GM12878 (cell line): ENCODE data around the gene CLEC2B. TPM values are rescaled to one million over a fixed set of nuclear protein-coding genes. Genes with fewer than 3 reads are reported as not detected.

Experiments used
- ATAC-seq: fragments of 200-7000 bp; cut with Tn5 transposase; 3 replicates; pipeline ENCODE4 v1.9.1; 2020; ENCODE audit warnings: mild to moderate bottlenecking, moderate library complexity
- BruUV-seq: library from RNA; stranded (reverse); fragments of 400-500 nt; replicated peaks from 2 replicates; lab custom pipeline; 2021; lab: Mats Ljungman, UMichigan
- CTCF ChIA-PET: fragments of 300-600 bp; sonication (Branson Sonifier 250); formaldehyde crosslinking; extraction: SDS; loops from one replicate; lab custom pipeline; 2021; ENCODE audit warnings: inconsistent platforms; lab: Yijun Ruan, JAX
- POLR2A ChIA-PET: fragments of 350-600 bp; formaldehyde crosslinking; extraction: SDS; loops from one replicate; lab custom pipeline; 2021; ENCODE audit warnings: inconsistent platforms; lab: Charles Lee
- RAD21 ChIA-PET: fragments of 300-600 bp; sonication (Branson Sonifier 250); formaldehyde crosslinking; loops from one replicate; lab custom pipeline; 2023; ENCODE audit warnings: antibody characterized with exemption; ENCODE audit not compliant: unreplicated experiment; lab: Charles Lee
- SMC1A ChIA-PET: fragments of 300-600 bp; sonication (Branson Sonifier 250); formaldehyde crosslinking; loops from one replicate; lab custom pipeline; 2023; ENCODE audit not compliant: unreplicated experiment, uncharacterized antibody; lab: Charles Lee
- DNase-seq: peaks from one replicate; pipeline ENCODE4 v3.0.0-alpha.2; 2011; ENCODE audit warnings: low read depth, low spot score
- FAIRE-seq: peaks from 3 replicates; lab custom pipeline; 2011; peaks lifted over from hg19 to GRCh38; lab: Jason Lieb, UNC
- H2AFZ ChIP-seq: 2 replicates; pipeline ENCODE4 v1.6.0; 2011; ENCODE audit warnings: low read depth, low read length, control low read depth; ENCODE audit not compliant: control insufficient read depth
- H3K27ac ChIP-seq: 2 replicates; pipeline ENCODE4 v1.5.1; 2011; ENCODE audit warnings: control low read depth; ENCODE audit not compliant: control insufficient read depth, insufficient read depth
- H3K27me3 ChIP-seq, 2 experiments: replicated peaks in 1 of 2; 2 replicates each; pipeline versions ENCODE4 v1.6.0 to v1.6.1; 2011; ENCODE audit warnings: low read length in 1 of 2; ENCODE audit not compliant: control insufficient read depth in 2 of 2, insufficient read depth in 2 of 2
- H3K36me3 ChIP-seq, 2 experiments: 2 replicates each; pipeline ENCODE4 v1.5.1; 2011; ENCODE audit warnings: low read length in 1 of 2; ENCODE audit not compliant: control insufficient read depth in 2 of 2, insufficient read depth in 2 of 2
- H3K4me1 ChIP-seq: 2 replicates; pipeline ENCODE4 v1.6.1; 2011; ENCODE audit warnings: mild to moderate bottlenecking, low read length, moderate library complexity, mixed read lengths; ENCODE audit not compliant: control insufficient read depth, insufficient read depth
- H3K4me2 ChIP-seq: 2 replicates; pipeline ENCODE4 v1.6.0; 2011; ENCODE audit warnings: control low read depth; ENCODE audit not compliant: control insufficient read depth, insufficient read depth
- H3K4me3 ChIP-seq: fragments of 200-600 bp; sonication (generic); 2 replicates; pipeline ENCODE4 v1.5.1; 2016
- H3K79me2 ChIP-seq: 2 replicates; pipeline ENCODE4 v1.6.0; 2011; ENCODE audit warnings: low read length; ENCODE audit not compliant: control insufficient read depth, insufficient read depth
- H3K9ac ChIP-seq: 2 replicates; pipeline ENCODE4 v1.8.0; 2011; ENCODE audit warnings: low read length, control low read depth, mixed read lengths; ENCODE audit not compliant: control insufficient read depth, insufficient read depth
- H3K9me3 ChIP-seq: replicated peaks from 3 replicates; pipeline ENCODE4 v1.5.1; 2011; ENCODE audit warnings: mild to moderate bottlenecking, low read length; ENCODE audit not compliant: control insufficient read depth, insufficient read depth
- H4K20me1 ChIP-seq: 2 replicates; pipeline ENCODE4 v1.6.0; 2011; ENCODE audit not compliant: control insufficient read depth, insufficient read depth
- ASH2L ChIP-seq: fragments of 300-600, 200-600 bp; sonication (generic); IDR thresholded peaks from 2 replicates; pipeline ENCODE4 v1.6.1; 2017; ENCODE audit warnings: low read depth, mild to moderate bottlenecking, borderline replicate concordance
- GATAD2B ChIP-seq: fragments of 450-650 bp; conservative IDR thresholded peaks from 2 replicates; pipeline ENCODE4 v1.6.1; 2017; ENCODE audit warnings: low read depth, mild to moderate bottlenecking, moderate library complexity
- HDAC6 ChIP-seq: fragments of 200-600 bp; sonication (generic); IDR thresholded peaks from one replicate; pipeline ENCODE4 v1.8.0; 2017; ENCODE audit warnings: antibody characterized with exemption; ENCODE audit not compliant: unreplicated experiment
- HDGF ChIP-seq: fragments of 450-650 bp; IDR thresholded peaks from 2 replicates; pipeline ENCODE4 v1.6.1; 2016; ENCODE audit warnings: antibody characterized with exemption
- IKZF1 ChIP-seq: fragments of 450-650 bp; conservative IDR thresholded peaks from 2 replicates; pipeline ENCODE4 v1.6.1; 2017; ENCODE audit warnings: antibody characterized with exemption, mild to moderate bottlenecking
- MEF2B ChIP-seq: fragments of 450-650 bp; IDR thresholded peaks from 2 replicates; pipeline ENCODE4 v1.6.1; 2018; ENCODE audit warnings: mild to moderate bottlenecking, moderate library complexity; ENCODE audit not compliant: partially characterized antibody, poor library complexity, severe bottlenecking
- MYB ChIP-seq: fragments of 150-350 bp; IDR thresholded peaks from 2 replicates; pipeline ENCODE4 v1.6.1; 2014; ENCODE audit warnings: mild to moderate bottlenecking, low read depth, low read length, borderline replicate concordance
- POLR2A ChIP-seq: IDR thresholded peaks from 2 replicates; pipeline ENCODE4 v1.6.1; 2011; ENCODE audit warnings: low read depth, mild to moderate bottlenecking, low read length
- SIX5 ChIP-seq: IDR thresholded peaks from 2 replicates; pipeline ENCODE4 v1.6.1; 2011; ENCODE audit warnings: mild to moderate bottlenecking, low read depth, low read length, moderate library complexity; ENCODE audit not compliant: severe bottlenecking
- ZNF207 ChIP-seq: fragments of 450-650 bp; IDR thresholded peaks from 2 replicates; pipeline ENCODE4 v1.6.1; 2014; ENCODE audit warnings: antibody characterized with exemption, mild to moderate bottlenecking, borderline replicate concordance
- WGBS: methylation state at CpG from one replicate; pipeline ENCODE4 v1.1.6; 2016; ENCODE audit warnings: low lambda C conversion rate; ENCODE audit not compliant: insufficient replicate concordance, insufficient coverage; ENCODE audit errors: missing lambda C conversion rate; 5-methylcytosine and 5-hydroxymethylcytosine counted together
- in situ Hi-C: fragments of 300-500 bp; cut with MboI; formaldehyde crosslinking; loops from 9 replicates; pipeline ENCODE4 v1.14.3; 2018; ENCODE audit warnings: mixed read lengths
- intact Hi-C: fragments of 100-400 bp; cut with micrococcal nuclease; formaldehyde crosslinking; loops from one replicate; pipeline ENCODE4 v1.14.2; 2022; ENCODE audit not compliant: unreplicated experiment
- polyA plus RNA-seq, 11 experiments: library from polyadenylated mRNA; depleted of rRNA in 4 of 11; unstranded in 6 of 11; stranded (reverse) in 5 of 11; fragments of >200 nt; fragmentation: Nextera tagmentation in 4 of 11; fragmentation: Illumina TruSeq in 1 of 11; extraction: Ambion mirVana in 4 of 11; extraction: Trizol in 1 of 11; gene quantifications; 1 replicate in 1 of 11; 2 replicates in 10 of 11; pipeline versions ENCODE4 v1.2.1 to v1.2.3, GENCODE V29; 2011 to 2016; ENCODE audit warnings: inconsistent platforms in 2 of 11, missing spikeins in 2 of 11, low read depth in 1 of 11
- total RNA-seq, 4 experiments: library from RNA; depleted of rRNA in 3 of 4; stranded (reverse); fragments of >200 nt in 3 of 4; fragmentation: Illumina TruSeq in 1 of 4; extraction: Trizol in 1 of 4; gene quantifications; 2 replicates each; pipeline versions ENCODE4 v1.2.1 to v1.2.3, GENCODE V29; 2013 to 2021
- TF ChIP-seq, protein P1 (sequence below): IDR thresholded peaks from 2 replicates; pipeline ENCODE4 v1.6.1; 2012; ENCODE audit warnings: low read length, inconsistent platforms
- TF ChIP-seq, protein P2 (sequence below): fragments of 450-650 bp; IDR thresholded peaks from 2 replicates; pipeline ENCODE4 v1.6.1; 2014; ENCODE audit warnings: mild to moderate bottlenecking
- TF ChIP-seq, protein P3 (sequence below): IDR thresholded peaks from 2 replicates; pipeline ENCODE4 v1.6.1; 2011; ENCODE audit warnings: mild to moderate bottlenecking, low read depth, low read length, moderate library complexity; ENCODE audit not compliant: insufficient replicate concordance
- TF ChIP-seq, protein P4 (sequence below): IDR thresholded peaks from 2 replicates; pipeline ENCODE4 v1.6.1; 2012; ENCODE audit warnings: low read depth, low read length, improper control_type of control experiment
- TF ChIP-seq, protein P5 (sequence below): fragments of 450-650 bp; IDR thresholded peaks from 2 replicates; pipeline ENCODE4 v1.6.1; 2016; ENCODE audit warnings: mild to moderate bottlenecking, moderate library complexity, borderline replicate concordance

Gene CLEC2B
- total and polyA plus RNA-seq, 10 of the 15 experiments (the other 5 are each of a cell fraction or from before 2014, with no cell fraction given): 7.1 to 21.6 (median 12.0) TPM

DNA sequence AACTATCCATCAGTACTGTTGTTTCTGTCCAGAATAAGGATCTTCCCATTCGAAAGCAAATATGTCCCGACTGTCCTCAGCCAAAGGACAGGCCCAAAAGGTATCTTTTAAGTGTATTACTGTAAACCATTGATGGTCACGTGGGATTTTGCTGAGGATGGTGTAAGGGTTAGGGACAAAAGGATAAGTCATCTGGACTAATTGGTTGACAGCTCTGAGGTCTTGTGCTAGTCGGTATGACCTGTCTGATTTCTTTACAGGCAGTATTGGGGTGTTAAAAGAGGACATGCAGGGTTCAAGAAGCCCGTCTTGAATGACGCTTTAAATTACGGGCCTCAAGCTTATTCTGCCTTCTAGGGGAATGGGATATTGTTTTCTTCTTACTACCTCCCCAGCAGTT lies 38.6 kb upstream of the CLEC2B start:
- FAIRE-seq (no peak), DNase-seq (no peak), ATAC-seq (no peak)
- CTCF ChIA-PET: interaction anchor here (0.7 to 1.2 kb wide), 2 partner anchors 14 to 158 kb away, joined by 3 to 4 read pairs; no protein-coding TSS in a partner anchor
- RAD21 ChIA-PET: no interaction called here
- Histone ChIP-seq H3K79me2 (no peaks in the 10 kb centered on the region), H3K27me3 (no peaks in the 10 kb centered on the region), H3K27ac (no peak overlapping the region), H4K20me1 (no peaks in the 10 kb centered on the region), H3K9me3 (peaks cover 20% of the 10 kb centered on the region), H3K4me1 (no peaks in the 10 kb centered on the region), H3K4me3 (no peak overlapping the region), H3K36me3 (no peaks in the 10 kb centered on the region), H3K9ac (no peak overlapping the region), H3K4me2 (no peak overlapping the region), H2AFZ (no peak overlapping the region)
- intact Hi-C loops (no loop called here), in situ Hi-C loops (no loop called here)
- WGBS: 53% methylated on average over 7 of the region's 7 CpGs
- no TSS peak for BruUV-seq
- POLR2A ChIA-PET: no interaction called here
- SMC1A ChIA-PET: interaction anchor here (3.0 kb wide), 1 partner anchor 11 kb away, joined by 10 read pairs; no protein-coding TSS in a partner anchor
- TF ChIP-seq HDGF (no peak), MEF2B (no peak), HDAC6 (no peak), ASH2L (no peak), ZNF207 (no peak), SIX5 (no peak), IKZF1 (no peak), POLR2A (no peak), GATAD2B (no peak), MYB (no peak)
- TF ChIP-seq, protein P1, sequence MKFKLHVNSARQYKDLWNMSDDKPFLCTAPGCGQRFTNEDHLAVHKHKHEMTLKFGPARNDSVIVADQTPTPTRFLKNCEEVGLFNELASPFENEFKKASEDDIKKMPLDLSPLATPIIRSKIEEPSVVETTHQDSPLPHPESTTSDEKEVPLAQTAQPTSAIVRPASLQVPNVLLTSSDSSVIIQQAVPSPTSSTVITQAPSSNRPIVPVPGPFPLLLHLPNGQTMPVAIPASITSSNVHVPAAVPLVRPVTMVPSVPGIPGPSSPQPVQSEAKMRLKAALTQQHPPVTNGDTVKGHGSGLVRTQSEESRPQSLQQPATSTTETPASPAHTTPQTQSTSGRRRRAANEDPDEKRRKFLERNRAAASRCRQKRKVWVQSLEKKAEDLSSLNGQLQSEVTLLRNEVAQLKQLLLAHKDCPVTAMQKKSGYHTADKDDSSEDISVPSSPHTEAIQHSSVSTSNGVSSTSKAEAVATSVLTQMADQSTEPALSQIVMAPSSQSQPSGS: no peak
- TF ChIP-seq, protein P2, sequence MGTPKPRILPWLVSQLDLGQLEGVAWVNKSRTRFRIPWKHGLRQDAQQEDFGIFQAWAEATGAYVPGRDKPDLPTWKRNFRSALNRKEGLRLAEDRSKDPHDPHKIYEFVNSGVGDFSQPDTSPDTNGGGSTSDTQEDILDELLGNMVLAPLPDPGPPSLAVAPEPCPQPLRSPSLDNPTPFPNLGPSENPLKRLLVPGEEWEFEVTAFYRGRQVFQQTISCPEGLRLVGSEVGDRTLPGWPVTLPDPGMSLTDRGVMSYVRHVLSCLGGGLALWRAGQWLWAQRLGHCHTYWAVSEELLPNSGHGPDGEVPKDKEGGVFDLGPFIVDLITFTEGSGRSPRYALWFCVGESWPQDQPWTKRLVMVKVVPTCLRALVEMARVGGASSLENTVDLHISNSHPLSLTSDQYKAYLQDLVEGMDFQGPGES: no peak
- TF ChIP-seq, protein P3, sequence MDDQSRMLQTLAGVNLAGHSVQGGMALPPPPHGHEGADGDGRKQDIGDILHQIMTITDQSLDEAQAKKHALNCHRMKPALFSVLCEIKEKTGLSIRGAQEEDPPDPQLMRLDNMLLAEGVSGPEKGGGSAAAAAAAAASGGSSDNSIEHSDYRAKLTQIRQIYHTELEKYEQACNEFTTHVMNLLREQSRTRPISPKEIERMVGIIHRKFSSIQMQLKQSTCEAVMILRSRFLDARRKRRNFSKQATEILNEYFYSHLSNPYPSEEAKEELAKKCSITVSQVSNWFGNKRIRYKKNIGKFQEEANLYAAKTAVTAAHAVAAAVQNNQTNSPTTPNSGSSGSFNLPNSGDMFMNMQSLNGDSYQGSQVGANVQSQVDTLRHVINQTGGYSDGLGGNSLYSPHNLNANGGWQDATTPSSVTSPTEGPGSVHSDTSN: no peak
- TF ChIP-seq, protein P4, sequence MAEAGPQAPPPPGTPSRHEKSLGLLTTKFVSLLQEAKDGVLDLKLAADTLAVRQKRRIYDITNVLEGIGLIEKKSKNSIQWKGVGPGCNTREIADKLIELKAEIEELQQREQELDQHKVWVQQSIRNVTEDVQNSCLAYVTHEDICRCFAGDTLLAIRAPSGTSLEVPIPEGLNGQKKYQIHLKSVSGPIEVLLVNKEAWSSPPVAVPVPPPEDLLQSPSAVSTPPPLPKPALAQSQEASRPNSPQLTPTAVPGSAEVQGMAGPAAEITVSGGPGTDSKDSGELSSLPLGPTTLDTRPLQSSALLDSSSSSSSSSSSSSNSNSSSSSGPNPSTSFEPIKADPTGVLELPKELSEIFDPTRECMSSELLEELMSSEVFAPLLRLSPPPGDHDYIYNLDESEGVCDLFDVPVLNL: no peak
- TF ChIP-seq, protein P5, sequence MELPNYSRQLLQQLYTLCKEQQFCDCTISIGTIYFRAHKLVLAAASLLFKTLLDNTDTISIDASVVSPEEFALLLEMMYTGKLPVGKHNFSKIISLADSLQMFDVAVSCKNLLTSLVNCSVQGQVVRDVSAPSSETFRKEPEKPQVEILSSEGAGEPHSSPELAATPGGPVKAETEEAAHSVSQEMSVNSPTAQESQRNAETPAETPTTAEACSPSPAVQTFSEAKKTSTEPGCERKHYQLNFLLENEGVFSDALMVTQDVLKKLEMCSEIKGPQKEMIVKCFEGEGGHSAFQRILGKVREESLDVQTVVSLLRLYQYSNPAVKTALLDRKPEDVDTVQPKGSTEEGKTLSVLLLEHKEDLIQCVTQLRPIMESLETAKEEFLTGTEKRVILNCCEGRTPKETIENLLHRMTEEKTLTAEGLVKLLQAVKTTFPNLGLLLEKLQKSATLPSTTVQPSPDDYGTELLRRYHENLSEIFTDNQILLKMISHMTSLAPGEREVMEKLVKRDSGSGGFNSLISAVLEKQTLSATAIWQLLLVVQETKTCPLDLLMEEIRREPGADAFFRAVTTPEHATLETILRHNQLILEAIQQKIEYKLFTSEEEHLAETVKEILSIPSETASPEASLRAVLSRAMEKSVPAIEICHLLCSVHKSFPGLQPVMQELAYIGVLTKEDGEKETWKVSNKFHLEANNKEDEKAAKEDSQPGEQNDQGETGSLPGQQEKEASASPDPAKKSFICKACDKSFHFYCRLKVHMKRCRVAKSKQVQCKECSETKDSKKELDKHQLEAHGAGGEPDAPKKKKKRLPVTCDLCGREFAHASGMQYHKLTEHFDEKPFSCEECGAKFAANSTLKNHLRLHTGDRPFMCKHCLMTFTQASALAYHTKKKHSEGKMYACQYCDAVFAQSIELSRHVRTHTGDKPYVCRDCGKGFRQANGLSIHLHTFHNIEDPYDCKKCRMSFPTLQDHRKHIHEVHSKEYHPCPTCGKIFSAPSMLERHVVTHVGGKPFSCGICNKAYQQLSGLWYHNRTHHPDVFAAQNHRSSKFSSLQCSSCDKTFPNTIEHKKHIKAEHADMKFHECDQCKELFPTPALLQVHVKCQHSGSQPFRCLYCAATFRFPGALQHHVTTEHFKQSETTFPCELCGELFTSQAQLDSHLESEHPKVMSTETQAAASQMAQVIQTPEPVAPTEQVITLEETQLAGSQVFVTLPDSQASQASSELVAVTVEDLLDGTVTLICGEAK: no peak
